ENCODE results near the gene CLDN6.

CLDN6 gene

DNA sequence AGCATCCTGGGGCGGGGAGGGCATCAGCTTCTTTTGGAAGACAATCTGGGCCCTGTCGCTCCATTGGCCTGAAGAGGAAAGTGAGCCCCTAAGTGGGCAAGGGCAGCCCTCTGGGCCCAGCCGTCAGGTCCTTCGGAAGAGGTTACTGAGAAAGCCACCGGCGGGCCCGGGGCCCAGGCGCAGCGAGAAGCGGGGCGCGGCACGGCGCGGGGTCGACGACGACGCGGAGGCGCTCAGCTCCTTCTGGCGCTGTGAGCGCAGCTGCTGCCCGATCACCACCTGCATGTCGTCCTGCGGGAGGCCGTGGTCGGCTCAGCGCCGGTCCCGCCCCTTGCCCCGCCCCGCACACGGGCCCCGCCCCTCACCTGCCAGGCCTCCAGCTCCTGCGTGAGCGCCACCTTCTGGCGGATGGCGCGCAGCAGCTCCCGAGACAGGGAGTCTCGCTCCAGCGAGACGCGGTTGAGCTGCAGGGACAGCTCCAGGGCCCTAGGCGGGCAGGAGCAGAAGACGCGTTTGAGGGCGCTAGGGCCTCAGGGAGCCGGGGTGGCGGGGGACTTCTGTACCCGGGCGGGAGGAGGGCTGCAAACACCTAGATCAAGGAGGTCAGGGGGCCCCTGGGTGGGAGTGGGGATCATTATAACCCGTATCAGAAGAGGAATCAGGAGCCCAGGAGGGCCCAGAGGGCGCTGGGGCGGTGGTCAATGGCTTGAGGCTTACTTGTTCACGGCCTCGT is 10.2 kb upstream of the CLDN6 start:
- DNase-seq (ENCODE audit: low spot score), result peak; percentile 84

DNA sequence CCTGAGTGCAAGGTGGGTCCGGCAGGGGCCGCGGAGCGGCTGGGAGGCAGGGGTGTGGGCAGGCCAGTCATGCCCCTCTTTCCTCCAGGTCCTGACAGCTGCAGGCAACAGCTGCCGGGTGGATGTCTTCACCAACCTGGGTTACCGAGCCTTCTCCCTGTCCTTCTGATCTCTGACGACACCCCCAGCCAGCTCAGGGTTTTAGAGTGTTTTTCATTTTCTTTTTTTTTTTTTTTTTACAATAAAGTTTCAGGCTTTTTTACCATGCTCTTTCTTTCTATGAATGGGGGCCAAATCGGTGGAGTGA is 9.5 kb upstream of the CLDN6 start:
- no peak for DNase-seq (ENCODE audit: low spot score)

DNA sequence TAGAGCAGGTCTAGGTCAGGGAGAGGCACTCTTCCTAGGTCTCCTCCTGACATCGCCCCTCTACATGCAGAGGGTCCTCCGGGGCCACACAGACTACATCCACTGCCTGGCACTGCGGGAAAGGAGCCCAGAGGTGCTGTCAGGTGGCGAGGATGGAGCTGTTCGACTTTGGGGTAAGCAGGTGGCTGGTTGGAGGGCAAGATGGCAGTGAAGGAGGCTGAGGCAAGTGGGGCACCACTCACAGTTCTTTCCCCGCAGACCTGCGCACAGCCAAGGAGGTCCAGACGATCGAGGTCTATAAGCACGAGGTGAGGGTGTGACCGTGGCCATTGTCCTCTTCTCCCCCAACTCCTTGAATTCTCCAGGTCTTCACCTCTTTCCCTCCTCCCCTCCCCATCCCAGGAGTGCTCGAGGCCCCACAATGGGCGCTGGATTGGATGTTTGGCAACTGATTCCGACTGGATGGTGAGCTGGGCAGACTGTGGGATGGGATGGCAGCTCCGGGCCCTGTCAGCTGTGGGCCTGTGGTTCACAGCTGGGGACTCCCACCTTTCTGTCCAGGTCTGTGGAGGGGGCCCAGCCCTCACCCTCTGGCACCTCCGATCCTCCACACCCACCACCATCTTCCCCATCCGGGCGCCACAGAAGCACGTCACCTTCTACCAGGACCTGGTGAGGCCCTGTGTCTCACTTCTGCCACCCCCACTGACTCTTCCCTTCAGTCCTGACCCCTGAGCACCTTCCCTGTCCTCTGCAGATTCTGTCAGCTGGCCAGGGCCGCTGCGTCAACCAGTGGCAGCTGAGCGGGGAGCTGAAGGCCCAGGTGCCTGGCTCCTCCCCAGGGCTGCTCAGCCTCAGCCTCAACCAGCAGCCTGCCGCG is 8.9 kb upstream of the CLDN6 start:
- DNase-seq (ENCODE audit: low spot score), result no peak

DNA sequence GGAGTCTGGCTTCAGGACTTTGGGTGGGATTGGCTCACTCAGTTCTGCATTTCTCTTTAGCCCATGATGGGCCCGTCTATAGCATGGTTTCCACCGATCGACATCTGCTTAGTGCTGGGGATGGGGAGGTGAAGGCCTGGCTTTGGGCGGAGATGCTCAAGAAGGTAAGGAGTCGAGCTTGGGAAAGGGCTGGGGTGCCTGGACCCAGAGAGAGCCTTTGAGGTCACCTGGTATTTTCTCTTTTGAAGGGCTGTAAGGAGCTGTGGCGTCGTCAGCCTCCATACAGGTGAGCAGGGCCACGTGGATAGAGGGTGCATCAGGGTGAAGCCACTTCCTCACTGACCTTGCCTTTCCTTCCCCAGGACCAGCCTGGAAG is 8.0 kb upstream of the CLDN6 start:
- no peak for DNase-seq (ENCODE audit: low spot score)

DNA sequence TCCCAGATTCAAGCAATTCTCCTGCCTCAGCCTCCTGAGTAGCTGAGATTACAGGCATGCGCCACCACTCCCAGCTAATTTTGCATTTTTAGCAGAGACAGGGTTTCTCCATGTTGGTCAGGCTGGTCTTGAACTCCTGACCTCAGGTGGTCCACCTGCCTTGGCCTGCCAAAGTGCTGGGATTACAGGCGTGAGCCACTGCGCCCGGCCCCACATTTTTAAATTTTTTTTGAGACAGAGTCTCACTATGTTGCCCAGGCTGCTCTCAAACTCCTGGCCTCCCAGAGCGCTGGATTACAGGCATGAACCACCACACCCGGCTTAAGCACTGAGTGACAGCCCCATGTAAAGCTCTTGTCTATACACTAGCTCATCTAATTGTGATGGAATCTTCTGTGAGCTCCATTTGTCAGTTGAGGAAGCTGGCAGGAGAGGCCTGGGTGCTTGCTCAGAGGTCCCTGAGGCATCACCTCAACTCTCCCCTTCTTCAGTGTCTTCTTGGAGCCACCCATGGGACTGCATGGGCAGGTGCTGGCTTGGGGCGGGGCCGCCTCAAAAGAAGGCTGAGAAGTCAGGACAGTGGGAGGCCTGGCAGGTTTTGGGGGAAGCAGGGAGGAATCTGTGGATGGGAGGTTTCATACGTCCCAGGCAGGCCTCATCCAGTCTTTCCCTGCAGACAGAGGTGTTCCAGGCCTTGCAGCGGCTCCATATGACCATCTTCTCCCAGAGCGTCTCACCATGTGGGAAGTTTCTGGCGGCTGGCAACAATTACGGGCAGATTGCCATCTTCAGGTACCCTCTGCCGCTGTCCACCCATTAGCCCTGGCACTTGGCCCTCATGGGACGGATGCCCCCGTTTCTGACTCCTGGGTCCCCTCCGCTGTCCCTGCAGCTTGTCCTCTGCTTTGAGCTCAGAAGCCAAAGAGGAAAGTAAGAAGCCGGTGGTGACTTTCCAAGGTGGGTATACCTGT is 7.3 kb upstream of the CLDN6 start:
- DNase-seq (ENCODE audit: low spot score), result no peak

DNA sequence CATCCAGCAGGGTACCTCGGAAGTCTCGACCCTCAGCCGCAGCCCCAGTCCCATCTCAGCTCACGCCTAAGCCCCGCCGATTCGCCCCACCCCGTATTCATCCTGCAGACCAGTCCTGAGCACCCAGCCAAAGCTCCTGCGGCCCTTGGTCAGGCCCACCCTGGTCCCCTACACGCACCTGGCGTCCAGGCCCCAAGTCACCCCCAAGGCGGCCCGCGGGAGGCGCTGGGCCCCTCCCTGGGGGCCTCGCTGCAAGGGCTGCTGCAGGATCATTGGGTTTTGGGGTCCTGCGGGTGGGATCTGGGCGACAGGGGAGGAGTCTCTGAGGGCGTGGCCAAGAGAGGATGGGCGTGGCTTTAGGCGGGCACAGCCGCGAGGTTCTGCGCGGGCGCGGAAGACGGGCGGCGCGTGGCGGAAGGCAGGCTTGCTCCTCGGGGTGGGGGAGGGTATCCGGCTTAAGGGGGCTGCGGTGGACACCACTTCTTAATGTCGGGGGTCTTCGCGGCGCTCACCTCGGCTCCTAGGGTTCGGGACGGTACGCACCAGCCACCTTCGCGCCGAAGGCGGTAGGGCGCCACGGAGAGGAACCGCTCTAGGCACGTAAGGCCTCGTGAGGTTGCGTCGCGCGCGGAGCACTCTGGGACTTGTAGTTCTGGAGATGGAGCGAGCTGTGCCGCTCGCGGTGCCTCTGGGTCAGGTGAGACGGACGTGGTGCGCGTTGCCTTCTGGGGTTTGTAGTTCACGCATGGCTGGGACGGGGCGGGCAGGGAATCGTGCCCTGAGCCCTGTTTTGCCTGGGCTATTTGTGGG is 5.9 kb upstream of the CLDN6 start, which contains the start of the genes HCFC1R1 and THOC6:
TSS of gene HCFC1R1 (minus strand) at position 274 of the 810 bp plus-strand sequence. CDS start at position 273, 1 bp downstream.
TSS of gene THOC6 (plus strand) at position 367 of the 810 bp plus-strand sequence. CDS start at position 659, 292 bp downstream.
- peak; percentile 90 for DNase-seq (ENCODE audit: low spot score)

DNA sequence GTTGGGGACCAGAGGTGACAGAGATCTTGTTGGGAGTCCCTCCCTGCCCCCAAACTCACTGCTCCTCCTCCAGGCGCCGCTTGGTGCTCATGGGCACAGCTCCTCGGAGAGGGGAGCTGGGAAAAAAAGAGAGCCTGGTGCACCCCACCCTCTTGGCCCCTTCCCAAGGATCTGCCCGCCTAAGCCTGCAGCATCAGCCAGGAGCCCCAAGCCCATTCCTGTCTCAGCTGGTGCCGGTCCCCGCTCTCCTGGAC is 5.4 kb upstream of the CLDN6 start:
- no peak for DNase-seq (ENCODE audit: low spot score)

DNA sequence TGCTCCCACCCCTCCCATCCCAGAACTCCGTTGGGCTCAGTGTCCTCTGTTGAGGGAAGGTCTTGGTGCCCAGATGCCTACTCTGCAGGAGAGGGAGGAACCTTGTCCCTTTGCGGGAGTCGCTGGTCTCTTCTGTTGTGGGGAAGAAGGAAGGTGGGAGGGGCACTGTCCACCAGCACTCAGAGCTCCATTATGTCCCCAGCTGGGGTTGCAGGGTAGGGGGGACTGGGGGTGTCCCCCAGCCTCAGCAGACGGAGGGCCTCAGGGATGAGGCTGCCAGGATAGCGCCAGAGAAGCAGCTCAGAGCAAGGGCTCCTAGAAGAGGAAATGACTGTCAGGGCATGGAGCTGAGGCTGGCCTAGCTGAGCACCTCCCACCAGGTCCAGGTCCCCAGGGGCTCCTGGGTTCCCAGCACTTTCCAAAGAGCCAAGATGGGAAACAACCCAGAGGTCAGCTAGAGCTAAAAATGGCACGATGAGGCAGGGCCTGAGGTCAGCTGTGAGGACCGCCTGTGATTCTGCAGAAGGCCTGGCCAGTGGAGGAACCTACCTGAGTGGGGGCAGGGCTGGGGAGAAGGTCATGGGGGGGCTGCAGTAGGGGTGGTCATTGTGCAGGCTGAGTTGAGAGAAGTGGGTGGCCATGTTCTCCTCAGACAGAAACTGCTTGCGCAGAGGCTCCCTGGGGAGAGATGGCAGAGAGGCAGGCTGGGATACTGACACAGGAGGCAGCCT is 4.9 kb upstream of the CLDN6 start:
- DNase-seq (ENCODE audit: low spot score), result no peak

DNA sequence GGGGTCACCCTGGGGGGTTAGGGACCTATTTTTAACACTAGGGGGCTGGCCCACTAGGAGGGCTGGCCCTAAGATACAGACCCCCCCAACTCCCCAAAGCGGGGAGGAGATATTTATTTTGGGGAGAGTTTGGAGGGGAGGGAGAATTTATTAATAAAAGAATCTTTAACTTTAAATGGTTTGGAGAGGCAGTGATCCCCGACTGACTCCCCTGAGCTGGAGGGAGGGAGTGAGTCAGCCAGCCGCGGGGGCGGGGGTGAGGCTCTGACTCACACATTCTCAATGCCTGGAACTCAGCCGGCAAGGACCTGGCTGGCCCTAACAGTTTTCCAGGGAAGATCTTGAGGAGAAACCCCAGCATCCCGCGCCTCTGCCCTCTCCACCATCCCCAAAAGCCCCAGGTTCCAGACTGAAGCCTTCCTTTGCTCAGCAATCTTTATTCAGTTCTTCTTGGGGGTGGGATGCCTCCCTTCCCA is 4.3 kb upstream of the CLDN6 start:
- peak; percentile 94 for DNase-seq (ENCODE audit: low spot score)

DNA sequence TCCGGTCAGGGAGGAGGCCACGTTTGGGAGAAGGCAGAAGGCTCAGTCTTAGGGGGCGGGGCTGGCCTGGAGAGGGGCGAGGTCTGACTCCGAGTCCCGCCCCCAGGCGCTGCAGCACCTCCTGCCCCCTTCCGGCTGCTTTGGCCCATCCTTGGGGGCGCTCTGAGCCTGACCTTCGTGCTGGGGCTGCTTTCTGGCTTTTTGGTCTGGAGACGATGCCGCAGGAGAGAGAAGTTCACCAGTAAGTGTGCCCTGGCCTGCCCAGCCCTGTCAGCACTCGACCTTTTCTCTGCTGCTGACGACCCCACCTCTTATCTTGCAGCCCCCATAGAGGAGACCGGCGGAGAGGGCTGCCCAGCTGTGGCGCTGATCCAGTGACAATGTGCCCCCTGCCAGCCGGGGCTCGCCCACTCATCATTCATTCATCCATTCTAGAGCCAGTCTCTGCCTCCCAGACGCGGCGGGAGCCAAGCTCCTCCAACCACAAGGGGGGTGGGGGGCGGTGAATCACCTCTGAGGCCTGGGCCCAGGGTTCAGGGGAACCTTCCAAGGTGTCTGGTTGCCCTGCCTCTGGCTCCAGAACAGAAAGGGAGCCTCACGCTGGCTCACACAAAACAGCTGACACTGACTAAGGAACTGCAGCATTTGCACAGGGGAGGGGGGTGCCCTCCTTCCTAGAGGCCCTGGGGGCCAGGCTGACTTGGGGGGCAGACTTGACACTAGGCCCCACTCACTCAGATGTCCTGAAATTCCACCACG is 3.6 kb upstream of the CLDN6 start:
- DNase-seq (ENCODE audit: low spot score), result peak; percentile 71

DNA sequence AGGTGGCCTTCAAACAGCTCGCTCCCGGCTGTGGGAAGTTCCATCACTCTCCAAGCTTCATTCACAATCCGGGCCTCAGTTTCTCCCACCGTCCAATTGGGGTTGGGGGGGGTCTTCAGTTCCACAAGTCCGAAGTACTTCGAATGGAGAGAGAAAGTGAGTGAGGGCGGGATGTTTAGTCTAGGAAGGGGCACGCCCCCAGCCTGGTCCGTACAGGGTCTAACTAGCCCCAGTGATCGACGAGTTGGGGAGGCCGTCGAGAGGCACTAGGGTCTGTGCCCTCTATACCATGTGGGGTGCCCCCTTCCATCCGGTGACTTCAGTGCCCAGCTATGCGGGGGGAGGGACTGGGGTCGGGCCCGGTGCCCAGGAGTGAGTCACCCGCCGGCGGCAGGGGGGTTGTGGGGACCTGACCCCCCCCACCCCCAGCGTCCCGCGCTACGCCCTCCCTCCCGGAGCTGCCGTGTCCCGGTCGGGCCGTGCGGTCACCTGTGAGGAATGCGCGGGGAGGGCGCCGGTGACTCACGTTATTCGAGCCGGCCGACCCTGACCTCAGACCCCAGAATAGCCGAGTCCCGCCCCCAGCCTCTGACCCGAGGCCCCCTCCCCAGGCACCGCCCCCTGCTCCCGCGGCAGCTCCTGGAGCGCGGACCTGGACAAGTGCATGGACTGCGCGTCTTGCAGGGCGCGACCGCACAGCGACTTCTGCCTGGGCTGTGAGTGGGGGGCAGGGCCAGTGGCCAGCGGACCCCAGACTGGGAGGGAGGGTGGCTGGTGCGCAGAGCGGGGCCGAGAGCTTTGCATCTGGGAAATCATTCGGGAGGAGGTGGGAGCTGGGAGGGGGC is 2.8 kb upstream of the CLDN6 start:
- no peak for DNase-seq (ENCODE audit: low spot score)

DNA sequence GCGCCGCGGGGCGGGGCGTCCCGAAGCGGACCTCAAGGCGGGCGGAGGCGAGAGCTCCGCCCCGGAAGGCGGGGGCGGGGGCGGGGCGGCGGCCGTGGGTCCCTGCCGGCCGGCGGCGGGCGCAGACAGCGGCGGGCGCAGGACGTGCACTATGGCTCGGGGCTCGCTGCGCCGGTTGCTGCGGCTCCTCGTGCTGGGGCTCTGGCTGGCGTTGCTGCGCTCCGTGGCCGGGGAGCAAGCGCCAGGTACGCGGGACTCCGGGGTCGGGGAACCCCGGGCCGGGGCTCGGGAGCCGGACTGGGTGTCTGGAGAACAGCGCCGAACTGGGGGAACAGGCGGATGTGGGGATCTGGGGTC is 2.2 kb upstream of the CLDN6 start, which contains the start of gene TNFRSF12A:
TSS of gene TNFRSF12A (plus strand) at position 122 of the 357 bp plus-strand sequence. CDS start at position 152, 30 bp downstream.
- peak; percentile 77 for DNase-seq (ENCODE audit: low spot score)

DNA sequence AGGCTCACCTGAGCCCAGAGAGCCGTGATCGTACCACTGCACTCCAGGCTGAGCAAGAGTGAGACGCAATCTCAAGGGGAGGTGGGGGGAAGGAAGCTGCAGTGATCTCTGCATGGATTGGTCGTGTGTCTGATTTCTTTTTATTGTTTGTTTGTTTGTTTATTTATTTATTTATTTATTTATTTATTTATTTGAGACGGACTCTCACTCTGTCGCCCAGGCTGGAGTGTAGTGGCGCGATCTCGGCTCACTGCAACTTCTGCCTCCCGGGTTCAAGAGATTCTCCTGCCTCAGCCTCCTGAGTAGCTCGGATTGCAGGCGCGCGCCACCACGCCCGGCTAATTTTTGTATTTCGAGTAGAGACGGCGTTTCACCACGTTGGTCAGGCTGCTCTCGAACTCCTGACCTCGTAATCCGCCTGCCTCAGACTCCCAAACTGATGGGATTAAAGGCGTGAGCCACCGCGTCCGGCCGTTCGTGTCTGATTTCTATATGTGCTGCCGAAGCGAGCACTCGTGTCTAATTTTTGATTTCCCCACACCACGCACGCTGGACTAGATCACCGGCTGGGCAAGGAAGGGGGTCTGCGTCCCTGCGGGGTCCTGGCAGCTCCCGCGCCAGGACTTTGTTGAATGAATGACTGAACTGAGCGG is 1.7 kb upstream of the CLDN6 start:
- DNase-seq (ENCODE audit: low spot score), result no peak

DNA sequence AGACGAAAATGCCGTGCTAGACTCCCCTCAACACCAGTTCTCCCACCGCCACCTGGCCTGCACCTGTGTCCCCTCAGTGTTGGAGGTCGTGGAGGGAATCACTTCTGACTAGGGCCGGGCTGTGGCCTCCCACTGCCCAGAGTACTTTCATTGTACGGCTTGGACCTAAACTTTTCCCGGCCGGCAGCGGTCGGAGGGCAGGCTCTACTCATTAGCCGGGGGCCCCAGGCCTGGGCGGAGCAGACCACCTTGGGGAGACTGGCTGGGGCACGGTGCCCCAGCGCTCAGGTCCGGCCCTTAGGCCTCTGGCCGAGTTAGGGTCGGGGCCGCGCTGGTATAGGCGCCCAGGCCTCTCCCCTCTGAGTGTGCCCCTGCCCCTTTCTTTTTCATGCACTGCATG is 639 bp downstream of the CLDN6 start:
- no peak for DNase-seq (ENCODE audit: low spot score)

DNA sequence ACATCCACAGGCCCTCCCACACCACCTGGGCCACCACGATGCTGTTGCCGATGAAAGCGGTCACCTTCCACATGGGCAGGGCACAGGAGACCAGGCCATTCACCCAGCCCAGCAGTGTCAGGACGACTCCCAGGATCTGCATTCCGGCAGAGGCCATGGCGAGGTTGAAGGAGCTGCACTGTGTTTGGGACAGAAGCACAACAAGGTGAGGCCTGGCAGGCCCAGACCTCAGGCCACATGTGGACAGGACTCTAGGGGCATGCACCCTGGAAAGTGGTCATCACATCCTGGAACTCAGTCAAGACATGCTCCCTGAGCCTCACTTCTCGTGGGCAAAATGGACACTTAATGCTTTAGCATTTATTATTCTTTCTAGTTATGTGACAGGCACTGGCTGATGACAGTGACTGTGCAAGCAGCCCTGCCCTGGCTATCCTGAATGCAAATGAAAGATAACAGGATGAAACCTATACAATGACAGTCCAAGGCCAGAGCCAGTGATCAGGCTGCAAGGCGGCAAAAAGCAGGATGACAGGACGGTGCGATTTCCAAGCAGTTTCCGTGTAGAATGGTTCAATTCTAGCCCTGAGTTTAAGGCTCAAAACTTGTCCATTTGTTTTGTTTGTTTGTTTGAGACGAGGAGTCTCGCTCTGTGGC is 2.0 kb downstream of the CLDN6 start:
- no peak for DNase-seq (ENCODE audit: low spot score)

DNA sequence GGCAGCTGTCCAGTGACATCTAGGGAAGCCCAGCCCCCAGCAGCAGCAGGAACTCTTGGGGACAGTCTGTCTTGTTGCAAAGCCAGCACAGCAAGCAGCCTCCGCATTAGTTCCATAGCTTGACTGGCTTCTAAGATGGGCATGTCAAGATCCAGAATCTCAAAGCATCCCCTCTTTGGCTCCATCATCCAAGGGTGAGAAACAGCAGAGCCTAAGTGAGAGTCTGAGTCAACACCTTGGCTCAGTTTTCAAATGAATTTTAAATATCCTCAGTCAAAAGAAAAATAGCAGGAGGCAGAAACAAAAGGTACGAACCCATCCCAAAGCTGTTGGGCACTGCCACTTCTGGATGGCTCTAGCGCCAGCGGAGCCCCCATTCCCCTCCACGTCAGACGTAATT is 3.0 kb downstream of the CLDN6 start:
- DNase-seq (ENCODE audit: low spot score), result no peak

DNA sequence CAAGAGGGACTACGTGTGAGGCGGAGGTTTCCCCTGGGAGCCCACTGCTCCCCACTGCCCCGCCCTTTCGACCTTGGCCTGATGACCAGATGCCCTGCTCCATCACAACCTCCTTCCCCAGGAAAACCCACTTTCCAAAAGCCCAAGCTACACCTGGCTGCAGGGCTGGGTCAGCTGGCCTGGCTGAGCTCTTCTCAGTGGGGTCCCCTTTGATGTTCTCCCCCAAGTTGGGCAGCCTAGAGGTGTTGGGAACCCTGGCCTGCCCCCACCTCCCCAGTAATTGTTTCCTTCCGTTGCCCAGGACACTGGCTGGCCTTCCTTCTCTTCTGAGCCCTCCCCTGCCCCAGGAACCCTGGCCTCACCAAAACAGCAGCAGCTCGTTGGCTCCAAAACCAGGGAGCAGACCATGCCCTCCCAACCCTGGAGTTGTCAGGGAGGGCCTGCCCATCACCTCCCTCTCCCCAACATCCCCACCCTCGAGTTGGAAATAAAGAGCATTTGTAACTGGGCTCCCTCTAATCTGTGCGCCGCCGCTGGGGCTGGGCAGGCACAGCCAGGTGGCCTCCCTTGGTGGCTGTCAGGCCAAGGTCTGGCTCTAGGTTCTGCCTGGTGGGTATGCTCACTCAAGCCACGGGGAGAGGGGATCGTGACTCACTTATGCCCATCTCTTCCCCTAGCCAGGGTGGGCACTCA is 3.8 kb downstream of the CLDN6 start:
- DNase-seq (ENCODE audit: low spot score), result no peak

Measured in COLO829 (cell line).